Smooth muscle cell (in vitro differentiated cells): Measurements from ENCODE around the gene DPYD. TPM values are rescaled to one million over a fixed set of nuclear protein-coding genes. Genes with fewer than 3 reads are reported as not detected.

Experiments used
- DNase-seq: peaks from one replicate; lab custom pipeline; 2025; ENCODE audit not compliant: unreplicated experiment; lab: John Stamatoyannopoulos, UW
- H2AFZ ChIP-seq: fragments of 200-600 bp; sonication (generic); 2 replicates; pipeline ENCODE4 v1.6.0; 2016; ENCODE audit warnings: antibody characterized with exemption, low read depth, mild to moderate bottlenecking
- H3F3A ChIP-seq: fragments of 200-600 bp; sonication (generic); 2 replicates; pipeline ENCODE4 v1.6.0; 2017; ENCODE audit warnings: antibody characterized with exemption, low read depth
- H3K27ac ChIP-seq: fragments of 200-600 bp; sonication (generic); 2 replicates; pipeline ENCODE4 v1.5.1; 2016; ENCODE audit warnings: low read depth, mild to moderate bottlenecking
- H3K27me3 ChIP-seq: fragments of 200-600 bp; sonication (generic); 2 replicates; pipeline ENCODE4 v1.6.1; 2016; ENCODE audit warnings: low read depth, mild to moderate bottlenecking
- H3K36me3 ChIP-seq: fragments of 200-600 bp; sonication (generic); 2 replicates; pipeline ENCODE4 v1.5.1; 2016; ENCODE audit warnings: low read depth
- H3K4me1 ChIP-seq: fragments of 200-600 bp; sonication (generic); 2 replicates; pipeline ENCODE4 v1.5.1; 2016; ENCODE audit warnings: low read depth
- H3K4me2 ChIP-seq: fragments of 200-600 bp; sonication (generic); 2 replicates; pipeline ENCODE4 v1.6.0; 2016; ENCODE audit warnings: mild to moderate bottlenecking
- H3K4me3 ChIP-seq: fragments of 200-600 bp; sonication (generic); 2 replicates; pipeline ENCODE4 v1.5.1; 2016; ENCODE audit warnings: mild to moderate bottlenecking
- H3K79me2 ChIP-seq: fragments of 200-600 bp; sonication (generic); 2 replicates; pipeline ENCODE4 v1.6.0; 2016; ENCODE audit warnings: low read depth, mild to moderate bottlenecking
- H3K9ac ChIP-seq: fragments of 200-600 bp; sonication (generic); 2 replicates; pipeline ENCODE4 v1.6.0; 2016; ENCODE audit warnings: low read depth
- H3K9me3 ChIP-seq: fragments of 200-600 bp; sonication (generic); replicated peaks from 2 replicates; pipeline ENCODE4 v1.5.1; 2016; ENCODE audit warnings: low read depth
- H4K20me1 ChIP-seq: fragments of 200-600 bp; sonication (generic); 2 replicates; pipeline ENCODE4 v1.6.0; 2016; ENCODE audit warnings: low read depth
- WGBS: methylation state at CpG from one replicate; pipeline ENCODE4 v1.1.7; 2016; ENCODE audit warnings: low lambda C conversion rate; 5-methylcytosine and 5-hydroxymethylcytosine counted together
- polyA plus RNA-seq: library from polyadenylated mRNA; unstranded; fragments of >200 nt; fragmentation: Nextera tagmentation; extraction: Ambion mirVana; gene quantifications from 2 replicates; pipeline ENCODE4 v1.2.1, GENCODE V29; 2016
- total RNA-seq: library from RNA; depleted of rRNA; stranded (reverse); fragments of >200 nt; gene quantifications from 2 replicates; pipeline ENCODE4 v1.2.3, GENCODE V29; 2014
- TF ChIP-seq, protein P1 (sequence below): fragments of 200-600 bp; sonication (generic); IDR thresholded peaks from 2 replicates; pipeline ENCODE4 v1.5.1; 2017; ENCODE audit warnings: borderline replicate concordance, mild to moderate bottlenecking, antibody characterized with exemption; ENCODE audit not compliant: insufficient read depth, poor library complexity, severe bottlenecking

Gene DPYD
- total and polyA plus RNA-seq, 2 experiments from 2014 or later: 1.8 to 2.0 TPM

DNA sequence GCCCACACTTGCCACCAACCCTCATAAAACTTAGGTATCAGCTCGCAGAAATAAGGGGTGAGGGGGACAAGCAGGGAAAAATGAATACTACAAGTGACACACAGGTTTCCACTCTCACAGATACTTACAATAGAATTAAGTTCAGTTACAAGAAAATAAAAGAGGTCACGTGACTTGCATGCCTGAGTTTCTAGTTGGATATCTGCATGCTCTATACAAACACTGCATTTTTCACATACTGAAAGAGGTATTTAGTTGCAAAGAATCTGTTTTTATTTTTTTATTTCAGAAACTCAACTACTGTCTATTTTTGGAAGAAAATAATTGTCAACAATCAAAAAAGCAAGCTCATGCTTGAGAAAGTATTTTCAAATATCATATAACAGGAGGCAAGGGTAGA lies 43.5 kb downstream of the DPYD start:
- no peak overlapping the region for H3K27ac ChIP-seq
- H3K36me3 ChIP-seq: no peaks in the 10 kb centered on the region
- 77% methylated on average over 2 of the region's 2 CpGs for WGBS
- H3K4me2 ChIP-seq: no peak overlapping the region
- H3K4me1 ChIP-seq: no peaks in the 10 kb centered on the region
- no peaks in the 10 kb centered on the region for H3K27me3 ChIP-seq
- H2AFZ ChIP-seq: no peak overlapping the region
- no peaks in the 10 kb centered on the region for H3K9me3 ChIP-seq
- H3F3A ChIP-seq: no peaks in the 10 kb centered on the region
- H4K20me1 ChIP-seq: no peaks in the 10 kb centered on the region
- no peak for DNase-seq
- H3K9ac ChIP-seq: no peak overlapping the region
- TF ChIP-seq, protein P1, sequence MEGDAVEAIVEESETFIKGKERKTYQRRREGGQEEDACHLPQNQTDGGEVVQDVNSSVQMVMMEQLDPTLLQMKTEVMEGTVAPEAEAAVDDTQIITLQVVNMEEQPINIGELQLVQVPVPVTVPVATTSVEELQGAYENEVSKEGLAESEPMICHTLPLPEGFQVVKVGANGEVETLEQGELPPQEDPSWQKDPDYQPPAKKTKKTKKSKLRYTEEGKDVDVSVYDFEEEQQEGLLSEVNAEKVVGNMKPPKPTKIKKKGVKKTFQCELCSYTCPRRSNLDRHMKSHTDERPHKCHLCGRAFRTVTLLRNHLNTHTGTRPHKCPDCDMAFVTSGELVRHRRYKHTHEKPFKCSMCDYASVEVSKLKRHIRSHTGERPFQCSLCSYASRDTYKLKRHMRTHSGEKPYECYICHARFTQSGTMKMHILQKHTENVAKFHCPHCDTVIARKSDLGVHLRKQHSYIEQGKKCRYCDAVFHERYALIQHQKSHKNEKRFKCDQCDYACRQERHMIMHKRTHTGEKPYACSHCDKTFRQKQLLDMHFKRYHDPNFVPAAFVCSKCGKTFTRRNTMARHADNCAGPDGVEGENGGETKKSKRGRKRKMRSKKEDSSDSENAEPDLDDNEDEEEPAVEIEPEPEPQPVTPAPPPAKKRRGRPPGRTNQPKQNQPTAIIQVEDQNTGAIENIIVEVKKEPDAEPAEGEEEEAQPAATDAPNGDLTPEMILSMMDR: no peak
- no peaks in the 10 kb centered on the region for H3K79me2 ChIP-seq
- no peak overlapping the region for H3K4me3 ChIP-seq

DNA sequence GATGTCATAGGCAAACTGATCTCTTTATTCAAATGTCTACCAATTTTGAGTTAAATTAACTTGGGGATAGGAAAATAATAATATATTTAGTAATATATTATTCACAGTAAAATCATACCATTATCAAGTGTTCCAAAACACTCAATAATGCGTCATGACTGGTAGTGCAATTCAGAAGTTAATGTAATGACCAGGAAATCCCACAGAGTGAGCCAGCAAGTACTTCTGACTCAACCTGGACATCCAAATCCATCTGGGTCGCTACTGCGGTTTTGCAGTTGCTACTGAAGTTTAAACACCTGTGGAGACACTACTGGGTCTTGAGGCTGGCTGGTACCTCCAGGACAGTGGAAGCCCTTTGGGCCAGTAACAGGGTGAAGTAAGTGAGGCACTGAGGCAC lies 44.8 kb downstream of the DPYD start:
- WGBS: 94% methylated on average over 3 of the region's 3 CpGs
- H4K20me1 ChIP-seq: no peaks in the 10 kb centered on the region
- no peaks in the 10 kb centered on the region for H3F3A ChIP-seq
- no peaks in the 10 kb centered on the region for H3K27me3 ChIP-seq
- H3K27ac ChIP-seq: no peak overlapping the region
- no peaks in the 10 kb centered on the region for H3K9me3 ChIP-seq
- H3K4me2 ChIP-seq: no peak overlapping the region
- no peak overlapping the region for H3K9ac ChIP-seq
- H3K4me3 ChIP-seq: no peak overlapping the region
- peaks cover 4% of the 10 kb centered on the region for H3K4me1 ChIP-seq
- no peak overlapping the region for H2AFZ ChIP-seq
- TF ChIP-seq, protein P1: no peak
- no peaks in the 10 kb centered on the region for H3K36me3 ChIP-seq
- no peaks in the 10 kb centered on the region for H3K79me2 ChIP-seq
- no peak for DNase-seq

DNA sequence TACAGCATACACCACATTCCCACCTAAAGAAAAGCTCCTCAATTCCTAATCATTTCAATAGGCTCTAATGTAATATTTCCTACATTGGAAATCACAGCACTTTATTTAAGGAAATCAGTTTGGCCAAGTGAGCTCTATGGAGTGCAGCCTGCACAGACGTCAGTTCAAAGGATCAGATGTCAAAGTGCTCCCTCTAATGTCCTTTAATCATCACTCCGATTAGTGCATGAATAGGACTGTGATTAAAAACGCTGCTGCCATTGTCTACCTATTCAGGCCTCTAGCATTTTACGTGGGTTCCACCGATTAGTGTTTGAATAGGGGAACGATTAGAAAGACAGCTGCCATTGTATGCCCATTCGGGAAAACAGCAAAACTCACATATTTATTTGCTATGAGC lies 50.2 kb downstream of the DPYD start:
- no peak overlapping the region for H3K4me3 ChIP-seq
- H3K9ac ChIP-seq: no peak overlapping the region
- no peaks in the 10 kb centered on the region for H3K27me3 ChIP-seq
- no peak overlapping the region for H3K27ac ChIP-seq
- no peaks in the 10 kb centered on the region for H3K79me2 ChIP-seq
- no peak overlapping the region for H2AFZ ChIP-seq
- DNase-seq: no peak
- H3K36me3 ChIP-seq: no peaks in the 10 kb centered on the region
- H4K20me1 ChIP-seq: no peaks in the 10 kb centered on the region
- H3K4me2 ChIP-seq: no peak overlapping the region
- no peaks in the 10 kb centered on the region for H3K9me3 ChIP-seq
- TF ChIP-seq, protein P1: no peak
- H3F3A ChIP-seq: no peaks in the 10 kb centered on the region
- H3K4me1 ChIP-seq: peaks cover 6% of the 10 kb centered on the region
- WGBS: 74% methylated on average over 7 of the region's 7 CpGs

DNA sequence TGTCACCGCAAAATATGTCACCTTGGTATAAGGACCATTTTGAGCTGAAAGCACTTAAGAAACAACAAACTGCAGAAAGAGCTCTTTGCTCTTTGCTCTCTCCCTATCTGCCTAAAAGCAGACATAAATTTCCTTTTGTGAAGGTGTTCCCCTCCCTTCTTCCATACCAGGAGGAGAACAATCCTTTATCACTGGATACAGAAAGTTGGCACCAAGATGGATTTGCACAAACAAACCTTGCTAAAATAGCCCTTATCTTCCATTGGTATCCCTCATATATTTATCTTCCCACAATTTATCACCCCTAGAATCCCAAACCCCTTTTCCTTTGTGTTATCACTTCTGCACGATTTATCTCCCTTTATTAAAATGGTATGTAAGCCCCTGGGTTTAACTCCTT lies 51.4 kb downstream of the DPYD start:
- Histone ChIP-seq H4K20me1 (no peaks in the 10 kb centered on the region), H3K79me2 (no peaks in the 10 kb centered on the region), H3K4me1 (peaks cover 6% of the 10 kb centered on the region), H2AFZ (no peak overlapping the region), H3K9me3 (no peaks in the 10 kb centered on the region), H3K27me3 (no peaks in the 10 kb centered on the region), H3K27ac (no peak overlapping the region), H3K36me3 (no peaks in the 10 kb centered on the region), H3K9ac (no peak overlapping the region), H3K4me3 (no peak overlapping the region), H3K4me2 (no peak overlapping the region), H3F3A (no peaks in the 10 kb centered on the region)
- WGBS: 67% methylated on average over 2 of the region's 2 CpGs
- TF ChIP-seq, protein P1: no peak
- no peak for DNase-seq
